Choroid plexus epithelial cell (primary cell): ENCODE data around the gene FIP1L1.

ENCODE experiments used
- DNase-seq: peaks from one replicate; pipeline ENCODE4 v3.0.0-alpha.2; 2010; ENCODE audit warnings: low read depth
- H3K4me3 ChIP-seq: 2 replicates; pipeline ENCODE4 v1.5.1; 2011; ENCODE audit warnings: low read depth, mild to moderate bottlenecking, control low read depth, low read length, moderate library complexity
- TF ChIP-seq, protein P1 (sequence below): conservative IDR thresholded peaks from 2 replicates; pipeline ENCODE4 v1.5.1; 2011; ENCODE audit warnings: low read depth, mild to moderate bottlenecking, control low read depth, inconsistent platforms, low read length, moderate library complexity

FIP1L1 gene

DNA sequence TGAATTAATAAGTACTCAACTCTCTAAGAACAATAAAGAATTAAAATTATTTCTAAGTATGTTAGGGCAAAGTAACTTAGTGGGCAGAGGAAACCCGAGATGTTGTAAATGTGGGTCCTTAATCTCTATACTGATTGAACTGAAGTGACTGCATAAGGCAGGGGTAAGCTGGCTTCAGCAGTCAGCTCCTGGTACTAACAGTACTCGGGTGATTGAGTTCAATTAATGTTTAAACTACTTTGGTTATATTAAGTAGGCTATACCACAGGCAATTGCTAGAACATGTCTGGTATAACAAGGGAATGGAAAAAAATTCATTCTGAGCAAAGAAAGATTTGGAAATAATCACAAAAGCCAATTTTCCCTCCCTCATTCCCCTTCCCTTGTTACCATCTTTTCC lies 123.1 kb downstream of the FIP1L1 start:
- no peak overlapping the region for H3K4me3 ChIP-seq
- no peak for DNase-seq
- TF ChIP-seq, protein P1, sequence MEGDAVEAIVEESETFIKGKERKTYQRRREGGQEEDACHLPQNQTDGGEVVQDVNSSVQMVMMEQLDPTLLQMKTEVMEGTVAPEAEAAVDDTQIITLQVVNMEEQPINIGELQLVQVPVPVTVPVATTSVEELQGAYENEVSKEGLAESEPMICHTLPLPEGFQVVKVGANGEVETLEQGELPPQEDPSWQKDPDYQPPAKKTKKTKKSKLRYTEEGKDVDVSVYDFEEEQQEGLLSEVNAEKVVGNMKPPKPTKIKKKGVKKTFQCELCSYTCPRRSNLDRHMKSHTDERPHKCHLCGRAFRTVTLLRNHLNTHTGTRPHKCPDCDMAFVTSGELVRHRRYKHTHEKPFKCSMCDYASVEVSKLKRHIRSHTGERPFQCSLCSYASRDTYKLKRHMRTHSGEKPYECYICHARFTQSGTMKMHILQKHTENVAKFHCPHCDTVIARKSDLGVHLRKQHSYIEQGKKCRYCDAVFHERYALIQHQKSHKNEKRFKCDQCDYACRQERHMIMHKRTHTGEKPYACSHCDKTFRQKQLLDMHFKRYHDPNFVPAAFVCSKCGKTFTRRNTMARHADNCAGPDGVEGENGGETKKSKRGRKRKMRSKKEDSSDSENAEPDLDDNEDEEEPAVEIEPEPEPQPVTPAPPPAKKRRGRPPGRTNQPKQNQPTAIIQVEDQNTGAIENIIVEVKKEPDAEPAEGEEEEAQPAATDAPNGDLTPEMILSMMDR, result no peak

DNA sequence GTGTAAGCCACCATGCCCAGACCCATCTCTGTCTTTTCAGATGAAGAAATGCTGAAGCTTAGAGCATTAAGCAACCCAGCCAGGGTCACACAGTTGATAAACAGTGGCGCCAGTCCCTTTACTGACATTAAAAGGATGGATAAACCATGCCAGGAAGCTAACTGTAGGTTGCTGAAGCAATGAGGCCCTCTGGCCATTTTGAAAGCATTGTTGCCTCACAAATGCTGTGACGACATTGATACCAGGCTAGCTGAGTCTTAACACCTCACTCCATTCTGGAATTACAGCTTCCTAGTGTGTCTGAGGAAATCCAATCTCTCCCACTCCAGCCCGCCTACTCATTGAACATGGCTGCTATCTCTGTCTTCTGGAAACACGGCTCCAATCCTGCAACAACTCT lies 124.1 kb downstream of the FIP1L1 start:
- DNase-seq, result no peak
- TF ChIP-seq, protein P1, result no peak
- H3K4me3 ChIP-seq, result no peak overlapping the region

DNA sequence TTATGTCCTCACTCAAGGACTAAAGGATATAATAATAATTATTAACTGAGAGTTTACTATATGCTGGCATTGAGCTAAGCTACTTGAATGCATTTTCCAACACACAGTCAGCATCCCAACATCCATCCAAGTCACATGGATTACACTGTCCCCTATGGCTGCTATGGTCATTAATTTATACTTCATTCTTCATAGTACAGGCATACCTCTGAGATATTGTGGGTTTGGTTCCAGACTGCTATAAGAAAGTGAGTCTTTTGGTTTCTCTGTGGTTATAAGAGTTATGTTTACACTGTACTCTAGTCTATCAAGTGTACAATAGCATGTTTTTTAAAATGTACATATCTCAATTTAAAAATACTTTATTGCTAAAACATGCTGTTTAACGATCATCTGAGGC lies 124.7 kb downstream of the FIP1L1 start:
- no peak for DNase-seq
- TF ChIP-seq, protein P1, result no peak
- no peak overlapping the region for H3K4me3 ChIP-seq

DNA sequence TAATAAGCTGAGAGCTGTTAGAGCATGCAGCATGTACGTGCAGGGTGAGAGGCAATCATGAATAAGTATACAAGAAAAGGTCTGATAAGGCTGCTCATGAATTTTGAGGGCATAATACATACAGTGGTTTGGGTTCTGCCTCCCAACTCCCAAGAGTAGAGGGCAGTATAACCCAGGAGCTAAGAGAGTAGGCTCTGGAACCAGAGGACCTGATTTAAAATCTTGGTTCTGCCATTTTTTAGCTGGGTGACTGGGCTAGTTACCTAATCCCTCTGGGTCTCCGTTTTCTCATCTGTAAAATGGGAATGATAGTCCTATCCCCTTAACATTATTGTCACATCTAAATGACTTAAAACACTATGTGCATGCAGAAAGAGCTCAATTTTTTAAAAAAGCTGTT lies 128.5 kb downstream of the FIP1L1 start:
- H3K4me3 ChIP-seq, result no peak overlapping the region
- TF ChIP-seq, protein P1, result peak; percentile 66
- peak; percentile 63 for DNase-seq

DNA sequence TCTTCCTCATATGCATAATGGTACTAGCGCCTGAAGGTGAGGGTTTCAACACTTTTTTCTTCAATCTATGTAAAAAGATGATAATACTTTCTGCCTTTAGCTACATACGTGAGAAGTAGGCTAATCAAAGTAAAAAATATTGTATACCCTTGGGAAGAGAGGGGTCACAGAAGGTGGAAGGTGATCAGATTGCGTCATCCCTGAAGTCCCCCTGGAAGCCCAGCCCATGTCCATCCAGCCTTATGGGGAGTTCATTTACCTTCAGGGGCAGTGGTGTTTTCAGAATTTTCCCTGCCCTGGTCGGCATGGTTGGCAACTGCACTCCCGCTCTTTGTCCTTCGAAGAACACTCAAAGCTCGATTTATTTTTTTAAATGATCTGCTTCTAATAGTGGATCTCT lies 129.6 kb downstream of the FIP1L1 start:
- TF ChIP-seq, protein P1, result no peak
- H3K4me3 ChIP-seq, result no peak overlapping the region
- DNase-seq, result no peak

DNA sequence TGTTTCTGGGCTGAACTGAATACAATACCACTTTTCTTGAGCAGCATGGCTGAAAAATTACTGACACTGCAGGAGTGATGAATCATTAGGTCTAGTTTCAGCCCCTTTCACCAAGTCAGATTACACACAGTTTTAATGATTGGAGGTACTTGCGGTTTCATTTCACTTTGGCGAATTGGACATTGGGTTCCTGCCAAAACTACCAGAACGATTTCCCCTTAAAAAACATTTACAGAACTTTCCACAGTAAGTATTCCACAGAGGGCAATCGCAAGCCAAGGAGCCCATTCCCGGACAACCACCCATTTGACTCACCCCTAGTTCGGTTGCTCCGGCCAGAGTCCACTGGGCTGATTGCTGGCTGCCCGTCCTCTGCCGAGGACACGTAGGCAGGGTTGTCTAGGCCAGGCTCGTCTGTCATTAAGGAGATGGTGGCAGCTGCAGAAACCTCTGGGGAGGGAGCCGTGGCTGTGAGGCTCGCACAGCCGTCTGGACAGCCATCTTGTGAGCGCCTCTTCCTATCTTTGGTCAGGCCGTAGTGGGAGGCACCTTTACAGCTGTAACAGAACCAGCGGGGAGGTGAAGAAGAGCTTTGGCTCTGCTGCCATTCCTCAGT lies 130.3 kb downstream of the FIP1L1 start:
- TF ChIP-seq, protein P1, result no peak
- DNase-seq, result peak; percentile 91
- no peak overlapping the region for H3K4me3 ChIP-seq

DNA sequence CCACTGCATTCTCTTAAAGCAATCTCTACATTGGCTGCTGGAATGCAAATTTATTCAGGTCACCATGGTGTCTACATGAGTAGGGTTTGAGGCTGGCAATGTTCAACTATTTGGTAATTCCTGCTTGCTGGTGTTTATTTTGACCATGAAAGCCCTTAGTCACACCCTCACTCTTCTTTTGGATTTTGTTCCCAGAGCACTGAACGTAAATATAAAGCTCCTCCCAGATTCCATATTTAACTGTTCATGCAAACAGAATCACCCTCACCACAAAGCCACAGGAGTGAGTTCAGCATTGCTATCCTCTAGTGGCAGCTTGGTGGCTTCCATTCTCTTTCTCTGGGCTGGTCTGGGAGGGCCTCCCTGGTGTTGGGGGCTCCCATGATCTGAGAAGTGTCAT lies 131.0 kb downstream of the FIP1L1 start:
- H3K4me3 ChIP-seq, result no peak overlapping the region
- TF ChIP-seq, protein P1, result no peak
- peak; percentile 58 for DNase-seq
